Aortic smooth muscle cell (primary cell): ENCODE measurements around the gene SMIM26. TPM values are rescaled to one million over a fixed set of nuclear protein-coding genes. Genes with fewer than 3 reads are reported as not detected.

ENCODE experiments used
- total RNA-seq: library from RNA; depleted of rRNA; stranded (reverse); fragments of >200 nt; gene quantifications from 2 replicates; pipeline ENCODE4 v1.2.3, GENCODE V29; 2014

The SMIM26 gene
- total RNA-seq: 62.5 and 73.5 TPM in 2 replicates

GRCh38 chr20:18566892-18567738 lies at the start of gene SMIM26:
SMIM26 (plus strand) TSS chr20:18567432; CDS start chr20:18567479, 47 bp downstream.

DNA sequence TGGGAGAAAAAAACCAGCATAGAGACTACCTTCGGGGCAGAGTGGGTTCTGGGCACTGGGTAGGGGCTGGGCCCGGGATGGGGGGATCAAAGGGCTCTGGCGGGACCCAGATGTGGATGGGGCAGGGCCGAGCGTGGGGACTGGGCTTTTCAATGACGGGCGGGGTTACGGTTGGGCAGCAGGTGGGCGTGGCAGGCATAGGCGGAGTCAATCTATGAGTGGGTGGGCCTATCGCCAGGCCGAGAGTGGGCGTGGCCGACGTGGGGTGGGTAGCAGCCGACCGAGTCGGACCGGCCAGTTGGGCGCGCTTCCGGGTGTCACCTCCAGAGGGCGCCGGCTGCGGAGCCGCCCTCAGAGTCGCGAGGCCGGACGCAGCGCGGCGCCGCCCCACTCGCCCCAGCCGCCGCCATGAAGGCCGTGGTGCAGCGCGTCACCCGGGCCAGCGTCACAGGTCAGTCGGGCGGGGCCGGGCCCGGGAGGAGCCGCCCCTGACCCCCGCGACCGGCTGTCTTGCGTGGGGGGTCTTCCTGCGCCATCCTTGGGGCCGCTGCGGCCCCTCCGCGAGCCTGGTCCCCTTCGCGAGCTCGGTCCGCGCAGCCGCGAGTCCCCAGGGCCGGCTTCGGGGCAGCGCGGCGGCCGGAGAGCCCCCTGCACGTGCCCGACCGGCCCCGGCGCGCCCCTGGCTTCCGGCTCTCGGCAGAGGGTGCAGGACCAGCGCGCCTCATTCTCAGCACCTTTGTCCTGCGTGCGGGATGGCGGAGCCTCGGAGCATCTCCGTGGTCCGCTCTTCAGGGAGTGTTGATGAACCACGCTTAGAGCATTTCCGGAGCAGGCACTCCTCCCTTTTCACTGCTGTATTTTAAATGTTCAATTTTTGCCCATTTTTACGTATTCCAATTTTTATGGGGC lies 20.7 kb downstream of the SMIM26 start, which contains the start of gene DTD1:
TSS of gene DTD1 (plus strand) at position 390 of the 909 bp plus-strand sequence. CDS start at position 409, 19 bp downstream.

Other genes starting within 250 kb of the SMIM26 start
- gene DZANK1, start 100.4 kb upstream of the SMIM26 start, total RNA-seq: 0.92 and 1.2 TPM in 2 replicates
- 10.8 and 12.0 TPM in 2 replicates for gene POLR3F, start 100.0 kb upstream of the SMIM26 start, total RNA-seq
- 11.1 and 13.3 TPM in 2 replicates for gene RBBP9, start 70.2 kb upstream of the SMIM26 start, total RNA-seq
- 55.9 and 81.0 TPM in 2 replicates for gene SEC23B, start 59.5 kb upstream of the SMIM26 start, total RNA-seq
- 106 and 113 TPM in 2 replicates for gene DTD1, start 20.6 kb downstream of the SMIM26 start, total RNA-seq
- gene SCP2D1, start 246.4 kb downstream of the SMIM26 start, total RNA-seq: not detected in 2 replicates